ENCODE results near the gene CRTAP.
"Not testable (repeated sequence)": the region's sequence is repeated elsewhere in the genome, so short reads cannot be mapped to it uniquely, and the experiment has no call there.

CRTAP gene

DNA sequence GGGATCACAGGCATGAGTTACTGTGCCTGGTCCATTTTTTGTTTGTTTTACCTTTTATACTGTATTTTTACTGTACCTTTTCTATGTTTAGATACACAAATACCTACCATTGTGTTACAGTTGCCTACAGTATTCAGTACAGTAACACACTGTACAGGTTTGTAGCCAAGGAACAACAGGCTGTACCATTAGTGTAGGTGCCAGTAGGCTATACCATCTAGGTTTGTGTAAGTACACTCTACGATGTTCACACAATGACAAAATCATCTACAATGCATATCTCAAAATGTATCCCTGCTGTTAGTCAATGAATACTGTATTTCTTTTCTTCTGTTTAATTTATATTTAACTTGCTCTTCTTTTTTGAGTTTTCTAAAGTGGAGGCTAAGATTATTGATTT lies 67.8 kb downstream of the CRTAP start:
- DNase-seq = not testable (repeated sequence)

DNA sequence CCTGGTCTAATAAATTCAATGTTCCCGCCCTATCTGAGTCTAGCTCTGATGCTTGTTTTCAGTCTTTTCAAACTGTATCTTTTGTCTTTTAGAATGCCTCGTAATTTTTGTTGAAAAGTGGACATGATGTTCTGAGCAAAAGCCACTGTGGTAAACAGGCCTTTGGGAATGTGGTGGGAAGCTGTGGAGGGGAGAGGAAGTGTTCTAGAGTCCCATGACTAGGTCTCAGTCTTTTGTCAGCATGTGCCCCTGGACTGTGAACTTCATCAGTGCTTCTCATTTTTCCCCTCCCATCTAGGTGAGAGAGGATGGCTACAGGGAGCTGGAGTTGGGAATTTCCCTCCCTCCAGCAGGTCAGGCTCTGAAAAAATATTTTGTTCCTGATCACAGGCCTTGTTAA lies 71.0 kb downstream of the CRTAP start:
- no peak for DNase-seq

- DNase-seq = no peak
Measured at GRCh38 chr3:33186524-33187367, 72.9 kb downstream of the CRTAP start.

DNA sequence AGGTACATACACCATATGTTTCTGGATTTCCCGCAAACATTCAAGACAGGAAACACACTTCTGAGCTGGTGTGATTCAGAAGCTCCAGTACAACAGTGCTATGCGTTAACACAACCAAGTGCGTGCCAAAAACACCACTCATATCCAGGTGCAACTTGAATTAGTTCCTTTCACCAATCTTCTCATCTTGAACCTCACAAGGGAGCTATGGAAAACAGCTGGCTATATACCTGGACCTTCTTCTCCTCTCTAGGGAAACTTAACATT lies 73.5 kb downstream of the CRTAP start:
- DNase-seq = no peak

GRCh38 chr3:33194303-33194702 lies 80.5 kb downstream of the CRTAP start:
- no peak for DNase-seq

DNA sequence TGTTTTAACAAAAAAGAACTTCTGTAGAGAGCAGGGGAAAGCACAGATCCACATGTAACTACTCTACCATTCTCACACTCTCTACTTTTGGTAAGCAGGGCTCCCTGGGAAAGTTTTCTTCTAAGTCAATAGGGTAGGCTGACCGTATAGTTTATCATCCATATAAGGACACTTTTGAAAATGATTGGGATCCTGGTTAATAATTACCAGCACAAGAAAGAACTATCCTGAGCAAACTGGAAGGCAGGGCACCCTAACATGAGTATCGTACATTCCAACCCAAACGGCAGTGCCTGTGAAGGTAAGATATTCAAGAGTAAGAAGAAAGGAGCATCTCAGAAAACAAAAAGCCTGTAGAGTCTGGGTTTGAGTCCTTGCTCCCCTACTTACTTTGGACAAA lies 82.7 kb downstream of the CRTAP start:
- no peak for DNase-seq

Data from SHP77 (cell line).